H9 (cell line): ENCODE data around the gene LRRC8B. TPM values are rescaled to one million over a fixed set of nuclear protein-coding genes. Genes with fewer than 3 reads are reported as not detected.

Experiments used
- DNase-seq: peaks from one replicate; pipeline ENCODE4 v3.0.0-alpha.2; 2017
- H2AFZ ChIP-seq: one replicate; pipeline ENCODE4 v1.6.1; 2013; ENCODE audit warnings: mild to moderate bottlenecking, low read length, control low read depth, moderate library complexity
- H2AK5ac ChIP-seq: 2 replicates; pipeline ENCODE4 v1.6.1; 2013; ENCODE audit warnings: low read length, control low read depth, mixed read lengths; ENCODE audit not compliant: insufficient read length
- H2BK120ac ChIP-seq: one replicate; pipeline ENCODE4 v1.6.1; 2013; ENCODE audit warnings: low read depth, mild to moderate bottlenecking, low read length, control low read depth, inconsistent platforms; ENCODE audit not compliant: poor library complexity, severe bottlenecking
- H2BK12ac ChIP-seq: 2 replicates; pipeline ENCODE4 v1.6.1; 2013; ENCODE audit warnings: low read length, control low read depth, mixed read lengths, low read depth; ENCODE audit not compliant: insufficient read length
- H2BK15ac ChIP-seq: 2 replicates; pipeline ENCODE4 v1.6.1; 2013; ENCODE audit warnings: low read depth, low read length, control low read depth
- H2BK20ac ChIP-seq: one replicate; pipeline ENCODE4 v1.6.1; 2013; ENCODE audit warnings: low read depth, mild to moderate bottlenecking, low read length, control low read depth, inconsistent platforms; ENCODE audit not compliant: poor library complexity, severe bottlenecking
- H2BK5ac ChIP-seq: 2 replicates; pipeline ENCODE4 v1.6.1; 2013; ENCODE audit warnings: low read length, control low read depth, mixed read lengths; ENCODE audit not compliant: insufficient read length
- H3K14ac ChIP-seq: 2 replicates; pipeline ENCODE4 v1.6.1; 2013; ENCODE audit warnings: low read length, control low read depth; ENCODE audit not compliant: insufficient read depth
- H3K18ac ChIP-seq: 2 replicates; pipeline ENCODE4 v1.6.1; 2013; ENCODE audit warnings: low read depth, mild to moderate bottlenecking, mixed read lengths, low read length, control low read depth; ENCODE audit not compliant: insufficient read length
- H3K23ac ChIP-seq: 2 replicates; pipeline ENCODE4 v1.6.1; 2013; ENCODE audit warnings: low read length, control low read depth, mixed read lengths, low read depth; ENCODE audit not compliant: insufficient read length
- H3K23me2 ChIP-seq: 2 replicates; pipeline ENCODE4 v1.6.1; 2013; ENCODE audit warnings: low read depth, mild to moderate bottlenecking, mixed read lengths, low read length, control low read depth; ENCODE audit not compliant: insufficient read length, poor library complexity, severe bottlenecking
- H3K27ac ChIP-seq: 2 replicates; pipeline ENCODE4 v1.5.1; 2013; ENCODE audit warnings: low read length, control low read depth, mixed read lengths, low read depth; ENCODE audit not compliant: insufficient read length
- H3K27me3 ChIP-seq: 2 replicates; pipeline ENCODE4 v1.6.1; 2013; ENCODE audit warnings: low read length, control low read depth, inconsistent platforms; ENCODE audit not compliant: insufficient read depth
- H3K4ac ChIP-seq: 2 replicates; pipeline ENCODE4 v1.6.1; 2013; ENCODE audit warnings: low read depth, mild to moderate bottlenecking, control low read depth, inconsistent platforms, low read length, moderate library complexity
- H3K4me1 ChIP-seq: 2 replicates; pipeline ENCODE4 v1.6.1; 2013; ENCODE audit warnings: low read length, control low read depth, inconsistent platforms; ENCODE audit not compliant: insufficient read depth
- H3K4me2 ChIP-seq: 2 replicates; pipeline ENCODE4 v1.6.1; 2013; ENCODE audit warnings: low read length, control low read depth, mixed read lengths; ENCODE audit not compliant: insufficient read length, insufficient read depth
- H3K56ac ChIP-seq: 2 replicates; pipeline ENCODE4 v1.6.1; 2013; ENCODE audit warnings: low read depth, mild to moderate bottlenecking, mixed read lengths, low read length, control low read depth; ENCODE audit not compliant: insufficient read length
- H3K79me1 ChIP-seq: 2 replicates; pipeline ENCODE4 v1.6.1; 2013; ENCODE audit warnings: low read depth, mild to moderate bottlenecking, moderate library complexity, low read length, control low read depth, inconsistent platforms; ENCODE audit not compliant: insufficient read depth, poor library complexity, severe bottlenecking
- H3K79me2 ChIP-seq: 2 replicates; pipeline ENCODE4 v1.6.1; 2013; ENCODE audit warnings: low read length, control low read depth, inconsistent platforms; ENCODE audit not compliant: insufficient read depth
- H3K9ac ChIP-seq: 2 replicates; pipeline ENCODE4 v1.6.1; 2013; ENCODE audit warnings: low read length, control low read depth, mixed read lengths; ENCODE audit not compliant: insufficient read length; ENCODE audit errors: extremely low read depth
- H3K9me3 ChIP-seq: one replicate; pipeline ENCODE4 v1.6.1; 2013; ENCODE audit warnings: low read depth, low read length, inconsistent platforms; ENCODE audit not compliant: control insufficient read depth
- H3T11ph ChIP-seq: one replicate; pipeline ENCODE4 v1.6.1; 2013; ENCODE audit warnings: mild to moderate bottlenecking, low read length, control low read depth, inconsistent platforms
- H4K20me1 ChIP-seq: one replicate; pipeline ENCODE4 v1.6.1; 2013; ENCODE audit not compliant: control insufficient read depth, insufficient read length, insufficient read depth
- H4K5ac ChIP-seq: 2 replicates; pipeline ENCODE4 v1.6.1; 2013; ENCODE audit warnings: low read depth, mild to moderate bottlenecking, mixed read lengths, low read length, control low read depth; ENCODE audit not compliant: insufficient read length
- H4K8ac ChIP-seq: replicated peaks from 2 replicates; pipeline ENCODE4 v1.6.1; 2013; ENCODE audit warnings: low read length, control low read depth, mixed read lengths, low read depth; ENCODE audit not compliant: insufficient read length
- H4K91ac ChIP-seq: 2 replicates; pipeline ENCODE4 v1.6.1; 2013; ENCODE audit warnings: low read depth, mild to moderate bottlenecking, moderate library complexity, mixed read lengths, low read length, control low read depth; ENCODE audit not compliant: insufficient read length
- H3K27ac Mint-ChIP-seq, 3 experiments: 2 replicates in 2 of 3; 3 replicates in 1 of 3; pipeline ENCODE4 v1.8.0; 2020 to 2021; ENCODE audit warnings: mixed read lengths in 3 of 3, mild to moderate bottlenecking in 1 of 3, moderate library complexity in 1 of 3
- H3K27me3 Mint-ChIP-seq: 2 replicates; pipeline ENCODE4 v1.8.0; 2021; ENCODE audit warnings: low read depth, mild to moderate bottlenecking, moderate library complexity, mixed read lengths
- H3K36me3 Mint-ChIP-seq, 3 experiments: 2 replicates in 2 of 3; 3 replicates in 1 of 3; pipeline ENCODE4 v1.8.0; 2020 to 2021; ENCODE audit warnings: low read depth in 3 of 3, mixed read lengths in 3 of 3; ENCODE audit not compliant: insufficient read depth in 1 of 3
- H3K4me1 Mint-ChIP-seq, 2 experiments: 2 replicates each; pipeline ENCODE4 v1.8.0; 2020; ENCODE audit warnings: mixed read lengths in 2 of 2
- H3K4me3 Mint-ChIP-seq, 2 experiments: 2 replicates in 1 of 2; 3 replicates in 1 of 2; pipeline ENCODE4 v1.8.0; 2020 to 2021; ENCODE audit warnings: mild to moderate bottlenecking in 2 of 2, mixed read lengths in 2 of 2, moderate library complexity in 1 of 2
- H3K9me3 Mint-ChIP-seq, 2 experiments: 2 replicates in 1 of 2; 3 replicates in 1 of 2; pipeline ENCODE4 v1.8.0; 2020; ENCODE audit warnings: mild to moderate bottlenecking in 2 of 2, mixed read lengths in 2 of 2, moderate library complexity in 1 of 2
- WGBS: extraction: QIAGEN DNeasy Blood & Tissue Kit; methylation state at CpG from one replicate; pipeline ENCODE4 v1.1.7; 2013; ENCODE audit warnings: missing lambda C conversion rate, low lambda C conversion rate, mixed read lengths; ENCODE audit not compliant: insufficient read length; ENCODE audit errors: extremely low coverage; 5-methylcytosine and 5-hydroxymethylcytosine counted together
- total RNA-seq: library from RNA; stranded (reverse); gene quantifications from 2 replicates; pipeline ENCODE4 v1.2.1, GENCODE V29; 2021
- TF ChIP-seq, protein P1 (sequence below): fragments of 200-600 bp; sonication (generic); conservative IDR thresholded peaks from 3 replicates; pipeline ENCODE4 v1.8.0; 2021; ENCODE audit warnings: antibody characterized with exemption, mild to moderate bottlenecking

Gene LRRC8B
- total RNA-seq, 1 experiment from 2014 or later: 33.2 TPM

DNA sequence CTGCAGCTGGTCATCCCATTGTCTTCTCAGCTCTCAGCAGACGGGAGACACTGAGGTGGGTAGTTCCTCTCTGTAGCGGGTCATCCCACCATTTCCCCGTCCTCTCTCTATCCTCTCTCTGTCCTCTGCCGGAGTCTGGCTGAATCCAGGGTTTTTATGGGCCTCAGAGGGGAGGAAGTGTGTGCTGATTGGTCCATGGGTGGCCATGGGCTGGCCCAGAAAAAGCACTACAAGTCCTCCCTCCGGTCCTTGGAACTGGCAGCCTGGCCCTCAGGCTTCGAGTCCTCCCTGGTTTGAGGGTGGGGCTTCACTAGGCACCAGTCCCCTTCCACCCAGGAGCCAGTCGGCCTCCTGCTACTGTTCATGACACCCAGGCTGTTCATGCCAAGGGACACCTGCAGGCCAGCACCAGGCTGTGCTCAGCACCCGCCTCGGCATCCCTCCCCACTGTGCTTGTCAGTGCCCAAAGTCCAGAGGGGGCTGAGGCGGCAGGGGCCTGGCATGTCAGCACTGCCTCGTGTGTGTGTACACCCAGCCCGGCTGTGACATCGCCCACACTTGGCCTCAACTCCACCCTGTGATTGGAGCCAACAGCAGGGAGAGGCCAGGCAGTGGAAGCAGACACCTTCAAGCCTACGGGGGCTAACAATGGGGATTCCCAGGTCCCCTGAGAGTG, 85.3 kb downstream of the LRRC8B start:
- no peaks in the 10 kb centered on the region for H3K9me3 Mint-ChIP-seq
- H3K23ac ChIP-seq: no peak overlapping the region

More for the DNA sequence above, 85.3 kb downstream of the LRRC8B start:
- H3K9me3 ChIP-seq: no peaks in the 10 kb centered on the region
- H3K56ac ChIP-seq: no peak overlapping the region
- no peaks in the 10 kb centered on the region for H3K79me2 ChIP-seq
- H2BK120ac ChIP-seq: no peak overlapping the region
- WGBS: no CpG with 5 or more reads among the region's 14 CpGs
- no peak overlapping the region for H3K9ac ChIP-seq
- no peak overlapping the region for H4K8ac ChIP-seq
- H3K4me3 Mint-ChIP-seq: no peak overlapping the region
- H3K27me3 Mint-ChIP-seq: no peaks in the 10 kb centered on the region
- no peak overlapping the region for H4K5ac ChIP-seq
- no peak overlapping the region for H2BK5ac ChIP-seq
- H3K14ac ChIP-seq: no peak overlapping the region
- H3K27ac ChIP-seq: no peak overlapping the region
- no peak overlapping the region for H3K4me2 ChIP-seq
- no peak overlapping the region for H2AFZ ChIP-seq
- H4K91ac ChIP-seq: no peak overlapping the region
- no peaks in the 10 kb centered on the region for H3K23me2 ChIP-seq
- H2BK15ac ChIP-seq: no peak overlapping the region
- H3K27me3 ChIP-seq: no peaks in the 10 kb centered on the region
- TF ChIP-seq, protein P1, sequence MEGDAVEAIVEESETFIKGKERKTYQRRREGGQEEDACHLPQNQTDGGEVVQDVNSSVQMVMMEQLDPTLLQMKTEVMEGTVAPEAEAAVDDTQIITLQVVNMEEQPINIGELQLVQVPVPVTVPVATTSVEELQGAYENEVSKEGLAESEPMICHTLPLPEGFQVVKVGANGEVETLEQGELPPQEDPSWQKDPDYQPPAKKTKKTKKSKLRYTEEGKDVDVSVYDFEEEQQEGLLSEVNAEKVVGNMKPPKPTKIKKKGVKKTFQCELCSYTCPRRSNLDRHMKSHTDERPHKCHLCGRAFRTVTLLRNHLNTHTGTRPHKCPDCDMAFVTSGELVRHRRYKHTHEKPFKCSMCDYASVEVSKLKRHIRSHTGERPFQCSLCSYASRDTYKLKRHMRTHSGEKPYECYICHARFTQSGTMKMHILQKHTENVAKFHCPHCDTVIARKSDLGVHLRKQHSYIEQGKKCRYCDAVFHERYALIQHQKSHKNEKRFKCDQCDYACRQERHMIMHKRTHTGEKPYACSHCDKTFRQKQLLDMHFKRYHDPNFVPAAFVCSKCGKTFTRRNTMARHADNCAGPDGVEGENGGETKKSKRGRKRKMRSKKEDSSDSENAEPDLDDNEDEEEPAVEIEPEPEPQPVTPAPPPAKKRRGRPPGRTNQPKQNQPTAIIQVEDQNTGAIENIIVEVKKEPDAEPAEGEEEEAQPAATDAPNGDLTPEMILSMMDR: no peak
- H3K18ac ChIP-seq: no peak overlapping the region
- H3K4ac ChIP-seq: no peak overlapping the region
- H3K27ac Mint-ChIP-seq: no peak overlapping the region
- H3K36me3 Mint-ChIP-seq: no peaks in the 10 kb centered on the region; a peak in 1 of 7 replicates
- H3K79me1 ChIP-seq: no peaks in the 10 kb centered on the region
- no peak overlapping the region for H3T11ph ChIP-seq
- no peaks in the 10 kb centered on the region for H4K20me1 ChIP-seq
- no peak overlapping the region for H2AK5ac ChIP-seq
- DNase-seq: peak; percentile 40
- H2BK12ac ChIP-seq: no peak overlapping the region
- no peaks in the 10 kb centered on the region for H3K4me1 ChIP-seq
- H2BK20ac ChIP-seq: no peak overlapping the region
- peaks cover 7 to 12% of the 10 kb centered on the region in 2 experiments for H3K4me1 Mint-ChIP-seq
